WTC11 (cell line): ENCODE data around the gene RTN4. TPM values are rescaled to one million over a fixed set of nuclear protein-coding genes. Genes with fewer than 3 reads are reported as not detected.

Source experiments
- ATAC-seq: fragments of 200-7000 bp; cut with Tn5 transposase; 2 replicates; pipeline ENCODE4 v1.10.0; 2021; ENCODE audit warnings: mild to moderate bottlenecking, moderate library complexity
- CTCF ChIA-PET: fragments of 300-600 bp; sonication (Branson Sonifier 250); formaldehyde crosslinking; loops from one replicate; lab custom pipeline; 2021; ENCODE audit warnings: antibody characterized with exemption; lab: Charles Lee
- POLR2A ChIA-PET: fragments of 350-600 bp; sonication (Branson Sonifier 250); formaldehyde crosslinking; loops from one replicate; lab custom pipeline; 2021; ENCODE audit warnings: antibody characterized with exemption; lab: Charles Lee
- DNase-seq: peaks from one replicate; pipeline ENCODE4 v3.0.0; 2021; ENCODE audit warnings: low spot score
- H3K27ac Mint-ChIP-seq: 2 replicates; pipeline ENCODE4 v1.8.0; 2021; ENCODE audit warnings: mixed read lengths
- H3K27me3 Mint-ChIP-seq: 2 replicates; pipeline ENCODE4 v1.8.0; 2021; ENCODE audit warnings: low read depth, mild to moderate bottlenecking, moderate library complexity, mixed read lengths
- H3K36me3 Mint-ChIP-seq: 2 replicates; pipeline ENCODE4 v1.8.0; 2021; ENCODE audit warnings: mixed read lengths
- H3K4me1 Mint-ChIP-seq: 2 replicates; pipeline ENCODE4 v1.8.0; 2022; ENCODE audit warnings: mixed read lengths
- H3K4me3 Mint-ChIP-seq: 2 replicates; pipeline ENCODE4 v1.8.0; 2021; ENCODE audit warnings: mild to moderate bottlenecking, moderate library complexity, mixed read lengths
- H3K9me3 Mint-ChIP-seq: 2 replicates; pipeline ENCODE4 v1.8.0; 2021; ENCODE audit warnings: mixed read lengths
- AFF4 ChIP-seq: sonication (generic); formaldehyde crosslinking; IDR thresholded peaks from 2 replicates; pipeline ENCODE4 v1.8.1; 2023; ENCODE audit warnings: mild to moderate bottlenecking, missing genetic modification reagents, borderline replicate concordance
- AR ChIP-seq: fragments of 250-450 bp; sonication (Bioruptor Pico); IDR thresholded peaks from 2 replicates; pipeline ENCODE4 v1.9.0; 2021; ENCODE audit warnings: mild to moderate bottlenecking
- CBFB ChIP-seq: sonication (generic); formaldehyde crosslinking; IDR thresholded peaks from 2 replicates; pipeline ENCODE4 v1.8.1; 2022; ENCODE audit warnings: mild to moderate bottlenecking, low read depth, missing genetic modification reagents
- CREB1 ChIP-seq: sonication (generic); formaldehyde crosslinking; IDR thresholded peaks from 2 replicates; pipeline ENCODE4 v1.8.0; 2023; ENCODE audit warnings: mild to moderate bottlenecking, missing genetic modification reagents
- EMX1 ChIP-seq: fragments of 250-450 bp; sonication (Bioruptor Pico); IDR thresholded peaks from 2 replicates; pipeline ENCODE4 v1.8.0; 2021; ENCODE audit warnings: mild to moderate bottlenecking
- ETV6 ChIP-seq: sonication (generic); formaldehyde crosslinking; IDR thresholded peaks from 2 replicates; pipeline ENCODE4 v1.8.1; 2022; ENCODE audit warnings: mild to moderate bottlenecking, missing genetic modification reagents
- GRHL2 ChIP-seq: fragments of 250-450 bp; sonication (Bioruptor Pico); IDR thresholded peaks from 2 replicates; pipeline ENCODE4 v1.8.0; 2022; ENCODE audit warnings: mild to moderate bottlenecking, moderate library complexity; ENCODE audit not compliant: insufficient replicate concordance, severe bottlenecking
- MYBL2 ChIP-seq: sonication (generic); formaldehyde crosslinking; IDR thresholded peaks from 2 replicates; pipeline ENCODE4 v1.8.1; 2023; ENCODE audit warnings: mild to moderate bottlenecking, moderate library complexity, missing genetic modification reagents
- RORB ChIP-seq: fragments of 250-450 bp; sonication (Bioruptor Pico); IDR thresholded peaks from 2 replicates; pipeline ENCODE4 v1.9.0; 2021; ENCODE audit warnings: mild to moderate bottlenecking
- SOX15 ChIP-seq: fragments of 250-450 bp; sonication (Bioruptor Pico); IDR thresholded peaks from 2 replicates; pipeline ENCODE4 v1.9.0; 2021; ENCODE audit warnings: mild to moderate bottlenecking
- STAT6 ChIP-seq: sonication (generic); formaldehyde crosslinking; conservative IDR thresholded peaks from 2 replicates; pipeline ENCODE4 v1.8.1; 2023; ENCODE audit warnings: mild to moderate bottlenecking, low read depth, missing genetic modification reagents, moderate library complexity
- TCF7 ChIP-seq: sonication (generic); formaldehyde crosslinking; IDR thresholded peaks from 2 replicates; pipeline ENCODE4 v1.8.0; 2022; ENCODE audit warnings: mild to moderate bottlenecking, low read depth, missing genetic modification reagents, moderate library complexity
- USF1 ChIP-seq: sonication (generic); formaldehyde crosslinking; IDR thresholded peaks from 2 replicates; pipeline ENCODE4 v1.8.0; 2022; ENCODE audit warnings: mild to moderate bottlenecking, missing genetic modification reagents
- USF2 ChIP-seq: sonication (generic); formaldehyde crosslinking; IDR thresholded peaks from 2 replicates; pipeline ENCODE4 v1.8.1; 2023; ENCODE audit warnings: mild to moderate bottlenecking, missing genetic modification reagents, moderate library complexity
- ZMAT4 ChIP-seq: fragments of 250-450 bp; sonication (Bioruptor Pico); IDR thresholded peaks from 2 replicates; pipeline ENCODE4 v1.9.0; 2021; ENCODE audit warnings: mild to moderate bottlenecking
- ZNF121 ChIP-seq: sonication (generic); formaldehyde crosslinking; IDR thresholded peaks from 2 replicates; pipeline ENCODE4 v1.8.0; 2023; ENCODE audit warnings: missing genetic modification reagents
- ZNF138 ChIP-seq: sonication (generic); formaldehyde crosslinking; conservative IDR thresholded peaks from 2 replicates; pipeline ENCODE4 v1.8.1; 2022; ENCODE audit warnings: mild to moderate bottlenecking, moderate library complexity, missing genetic modification reagents
- ZNF416 ChIP-seq: fragments of 250-450 bp; sonication (Bioruptor Pico); IDR thresholded peaks from 2 replicates; pipeline ENCODE4 v1.9.0; 2021; ENCODE audit warnings: mild to moderate bottlenecking, inconsistent platforms
- ZNF425 ChIP-seq: fragments of 250-450 bp; sonication (Bioruptor Pico); conservative IDR thresholded peaks from 2 replicates; pipeline ENCODE4 v1.9.0; 2021; ENCODE audit warnings: mild to moderate bottlenecking
- ZNF671 ChIP-seq: fragments of 250-450 bp; sonication (Bioruptor Pico); IDR thresholded peaks from 2 replicates; pipeline ENCODE4 v1.8.0; 2021; ENCODE audit warnings: mild to moderate bottlenecking
- total RNA-seq: library from RNA; stranded (reverse); gene quantifications from 3 replicates; pipeline ENCODE4 v1.2.3, GENCODE V29; 2021

The RTN4 gene
- total RNA-seq, 1 experiment from 2014 or later, result 202 TPM

- no peak for TF ChIP-seq STAT6 (CRISPR knock-in tag)
- TF ChIP-seq USF1 (CRISPR knock-in tag), result no peak
- TF ChIP-seq ZMAT4, result no peak
- no peak for TF ChIP-seq ZNF671 (CRISPR knock-in tag)
- no peak for TF ChIP-seq GRHL2
- no peak for TF ChIP-seq ZNF138
- TF ChIP-seq EMX1 (CRISPR knock-in tag), result no peak
- TF ChIP-seq RORB (CRISPR knock-in tag), result no peak
- no peak for TF ChIP-seq ZNF416 (CRISPR knock-in tag)
Measured at GRCh38 chr2:54935389-54935788, 114.9 kb downstream of the RTN4 start (continued).

- H3K4me1 Mint-ChIP-seq, result no peaks in the 10 kb centered on the region
- H3K27me3 Mint-ChIP-seq, result no peaks in the 10 kb centered on the region
- H3K4me3 Mint-ChIP-seq, result no peak overlapping the region
- no peak for ATAC-seq
- H3K9me3 Mint-ChIP-seq, result 0 out of 2 replicates have a peak, but pooled peaks cover 6% of the 10 kb centered on the region
- no peak for TF ChIP-seq ETV6 (CRISPR knock-in tag)
- TF ChIP-seq USF2 (CRISPR knock-in tag), result no peak
- no peak for TF ChIP-seq CBFB
- no peak for TF ChIP-seq AFF4
- no peak for TF ChIP-seq ZNF121 (CRISPR knock-in tag)
- TF ChIP-seq AR (CRISPR knock-in tag), result no peak
- no peak for TF ChIP-seq TCF7 (CRISPR knock-in tag)
- no peak for TF ChIP-seq CREB1 (CRISPR knock-in tag)
- TF ChIP-seq SOX15 (CRISPR knock-in tag), result no peak
- TF ChIP-seq MYBL2 (CRISPR knock-in tag), result no peak
- no peak for TF ChIP-seq ZNF425 (CRISPR knock-in tag)
- no peak for TF ChIP-seq ZNF138
- H3K27ac Mint-ChIP-seq, result no peak overlapping the region
- POLR2A ChIA-PET, result no interaction called here
- CTCF ChIA-PET, result interaction anchor here (1.0 kb wide), 1 partner anchor 93 kb away, joined by 3 read pairs; no protein-coding TSS in a partner anchor
- H3K36me3 Mint-ChIP-seq, result no peaks in the 10 kb centered on the region
- no peak for DNase-seq
Measured at GRCh38 chr2:54931473-54931872, 118.8 kb downstream of the RTN4 start.
